Immature natural killer cell (primary cell): ENCODE data around the gene KRTAP5-1. TPM values are rescaled to one million over a fixed set of nuclear protein-coding genes. Genes with fewer than 3 reads are reported as not detected.
"Not testable (repeated sequence)": the region's sequence is repeated elsewhere in the genome, so short reads cannot be mapped to it uniquely, and the experiment has no call there.

Experiments used
- DNase-seq, 3 donors: peaks; one replicate each; pipeline ENCODE4 v3.0.0; 2022; ENCODE audit warnings: mixed read lengths in 1 of 3
- H3K27ac Mint-ChIP-seq, 6 donors: one replicate each; pipeline ENCODE4 v1.8.0; 2020; ENCODE audit warnings: mixed read lengths in 6 of 6, mild to moderate bottlenecking in 5 of 6, inconsistent platforms in 4 of 6, moderate library complexity in 3 of 6
- H3K27me3 Mint-ChIP-seq, 3 donors: one replicate each; pipeline ENCODE4 v1.8.0; 2020 to 2021; ENCODE audit warnings: low read depth in 3 of 3, mild to moderate bottlenecking in 3 of 3, mixed read lengths in 3 of 3, moderate library complexity in 3 of 3, inconsistent platforms in 1 of 3
- H3K36me3 Mint-ChIP-seq, 3 donors: one replicate each; pipeline ENCODE4 v1.8.0; 2020; ENCODE audit warnings: mixed read lengths in 3 of 3, inconsistent platforms in 2 of 3, mild to moderate bottlenecking in 2 of 3
- H3K4me1 Mint-ChIP-seq, 2 donors: one replicate each; pipeline ENCODE4 v1.8.0; 2020; ENCODE audit warnings: inconsistent platforms in 2 of 2, mild to moderate bottlenecking in 2 of 2, mixed read lengths in 2 of 2, moderate library complexity in 1 of 2
- H3K4me3 Mint-ChIP-seq, 5 donors: one replicate each; pipeline ENCODE4 v1.8.0; 2020; ENCODE audit warnings: mild to moderate bottlenecking in 5 of 5, mixed read lengths in 5 of 5, inconsistent platforms in 3 of 5, moderate library complexity in 3 of 5
- H3K9me3 Mint-ChIP-seq, 6 donors: one replicate each; pipeline ENCODE4 v1.8.0; 2020; ENCODE audit warnings: mild to moderate bottlenecking in 6 of 6, mixed read lengths in 6 of 6, inconsistent platforms in 4 of 6, moderate library complexity in 3 of 6
- polyA plus RNA-seq, 3 donors: library from polyadenylated mRNA; unstranded; fragments of 300-500 nt; fragmentation: Illumina TruSeq; gene quantifications; one replicate each; pipeline ENCODE4 v1.2.3, GENCODE V29; 2021

KRTAP5-1 gene, protein sequence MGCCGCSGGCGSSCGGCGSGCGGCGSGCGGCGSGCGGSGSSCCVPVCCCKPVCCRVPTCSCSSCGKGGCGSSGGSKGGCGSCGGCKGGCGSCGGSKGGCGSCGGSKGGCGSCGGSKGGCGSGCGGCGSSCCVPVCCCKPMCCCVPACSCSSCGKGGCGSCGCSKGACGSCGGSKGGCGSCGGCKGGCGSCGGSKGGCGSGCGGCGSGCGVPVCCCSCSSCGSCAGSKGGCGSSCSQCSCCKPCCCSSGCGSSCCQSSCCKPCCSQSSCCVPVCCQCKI
- polyA plus RNA-seq = not detected

DNA sequence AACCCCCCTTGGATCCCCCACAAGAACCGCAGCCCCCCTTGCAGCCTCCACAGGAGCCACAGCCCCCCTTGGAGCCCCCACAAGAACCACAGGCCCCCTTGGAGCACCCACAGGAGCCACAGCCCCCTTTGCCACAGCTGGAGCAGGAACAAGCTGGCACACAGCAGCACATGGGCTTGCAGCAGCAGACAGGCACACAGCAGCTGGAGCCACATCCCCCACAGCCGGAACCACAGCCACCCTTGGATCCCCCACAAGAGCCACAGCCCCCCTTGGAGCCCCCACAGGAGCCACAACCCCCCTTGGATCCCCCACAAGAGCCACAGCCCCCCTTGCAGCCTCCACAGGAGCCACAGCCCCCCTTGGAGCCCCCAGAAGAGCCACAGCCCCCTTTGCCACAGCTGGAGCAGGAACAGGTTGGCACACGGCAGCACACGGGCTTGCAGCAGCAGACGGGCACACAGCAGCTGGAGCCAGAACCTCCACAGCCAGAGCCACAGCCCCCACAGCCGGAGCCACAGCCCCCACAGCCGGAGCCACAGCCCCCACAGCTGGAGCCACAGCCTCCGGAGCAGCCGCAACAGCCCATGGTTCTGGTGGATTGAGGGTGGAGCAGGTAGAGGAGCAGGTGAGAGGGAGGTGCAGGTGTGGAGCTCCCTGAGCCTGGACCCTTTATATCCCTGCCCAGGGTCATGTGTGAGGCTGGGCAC lies at the start of gene KRTAP5-1:
TSS of gene KRTAP5-1 (minus strand) at position 623 of the 710 bp plus-strand sequence. CDS start at position 589, 34 bp downstream.
- not testable (repeated sequence) for DNase-seq, H3K9me3 Mint-ChIP-seq, H3K36me3 Mint-ChIP-seq, H3K27ac Mint-ChIP-seq, H3K27me3 Mint-ChIP-seq
- peak within 1 kb of the TSS in 1 of 5 donors; percentile 23 for H3K4me3 Mint-ChIP-seq
- peaks cover 31 to 34% of the 10 kb centered on the region in 2 donors for H3K4me1 Mint-ChIP-seq

DNA sequence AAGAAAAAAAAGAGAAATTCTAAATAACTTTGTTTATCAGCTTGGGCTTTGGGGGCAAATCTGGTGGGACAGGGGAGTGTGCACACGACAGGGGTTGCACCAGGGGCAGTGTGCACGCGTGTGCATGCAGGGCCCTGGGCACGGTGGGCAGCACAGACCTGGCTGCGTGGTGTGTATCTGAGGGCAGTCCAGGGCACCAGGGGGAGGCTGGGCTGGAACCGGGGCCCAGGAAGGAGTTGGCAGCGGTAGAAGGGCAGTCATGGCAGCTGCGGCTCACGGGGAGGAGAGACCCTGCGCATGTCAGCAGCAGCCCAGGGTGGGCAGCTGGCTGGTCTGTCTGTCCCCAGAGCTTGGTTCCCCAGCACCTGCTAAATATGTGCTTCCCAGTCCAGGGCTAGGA lies 48.8 kb upstream of the KRTAP5-1 start:
- H3K27me3 Mint-ChIP-seq = peaks cover 5 to 17% (median 10%) of the 10 kb centered on the region in 3 donors
- H3K4me3 Mint-ChIP-seq = no peak overlapping the region

DNA sequence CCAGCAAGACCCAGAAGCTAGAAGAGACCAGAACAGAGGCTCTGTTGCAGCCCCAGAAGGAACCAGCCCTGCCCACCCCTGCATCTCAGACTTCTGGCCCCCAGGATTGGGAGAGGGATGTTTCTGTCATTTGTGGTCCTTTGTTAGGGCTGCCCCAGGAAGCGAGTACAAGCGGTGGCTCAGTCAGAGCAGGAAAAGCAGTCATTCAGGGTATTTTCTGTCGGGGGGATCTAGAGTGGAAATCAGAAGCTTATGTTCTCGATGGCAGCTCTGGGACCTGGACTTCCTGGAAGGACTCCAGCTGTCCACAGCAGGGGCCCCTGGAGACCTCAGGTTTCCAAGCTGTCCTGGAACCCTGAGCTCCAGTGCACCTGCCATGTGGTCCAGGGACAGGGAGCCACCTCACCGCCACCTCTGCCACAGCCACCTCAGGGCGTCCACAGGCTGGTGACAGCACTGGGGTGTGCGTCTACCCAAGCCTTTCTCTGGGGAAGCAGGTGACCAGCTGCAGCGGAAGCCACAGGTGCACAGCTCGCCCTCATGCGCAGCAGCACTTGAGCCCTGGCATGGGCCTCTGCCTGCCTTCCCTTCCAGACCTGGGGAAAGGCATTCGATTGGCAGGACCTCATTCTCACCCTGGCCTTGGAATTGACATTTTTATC lies 47.1 kb upstream of the KRTAP5-1 start:
- H3K36me3 Mint-ChIP-seq = no peaks in the 10 kb centered on the region
- no peak overlapping the region for H3K4me3 Mint-ChIP-seq
- no peak overlapping the region for H3K27ac Mint-ChIP-seq
- no peak for DNase-seq
- peaks cover 5 to 18% (median 11%) of the 10 kb centered on the region in 3 donors for H3K27me3 Mint-ChIP-seq
- peaks cover 0 to 3% of the 10 kb centered on the region in 2 donors for H3K4me1 Mint-ChIP-seq
- no peaks in the 10 kb centered on the region for H3K9me3 Mint-ChIP-seq

More for the DNA sequence above, 48.8 kb upstream of the KRTAP5-1 start:
- Mint-ChIP-seq H3K4me1 (peaks cover 0 to 1% of the 10 kb centered on the region in 2 donors), H3K27ac (no peak overlapping the region), H3K9me3 (no peaks in the 10 kb centered on the region), H3K36me3 (no peaks in the 10 kb centered on the region)
- no peak for DNase-seq

DNA sequence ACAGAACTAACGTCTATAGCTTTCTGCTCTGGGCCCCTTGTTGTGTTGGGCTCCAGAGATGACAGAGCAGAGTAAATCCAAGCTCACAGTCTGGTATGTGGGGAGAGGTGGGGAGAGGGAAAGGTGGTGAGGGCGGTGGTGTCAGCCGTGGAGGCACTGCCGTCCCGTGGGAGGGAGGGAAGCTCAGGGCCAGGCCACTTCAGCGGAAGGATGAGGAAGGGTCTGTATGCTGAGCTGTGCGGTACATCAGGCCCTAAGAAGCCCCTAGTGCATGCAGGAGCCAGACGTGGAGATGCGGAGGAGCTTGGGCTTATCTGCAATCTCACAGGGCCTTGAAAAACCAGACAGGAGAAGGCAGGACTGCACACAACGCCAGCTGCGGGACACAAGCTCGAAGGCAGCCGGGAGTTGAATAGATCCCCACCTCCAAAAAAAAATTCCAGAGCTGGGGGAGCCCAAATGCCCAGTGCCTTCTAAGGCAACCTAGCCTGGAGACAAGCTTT lies 46.0 kb upstream of the KRTAP5-1 start:
- no peaks in the 10 kb centered on the region for H3K36me3 Mint-ChIP-seq
- peaks cover 5 to 13% (median 11%) of the 10 kb centered on the region in 3 donors for H3K27me3 Mint-ChIP-seq
- no peak for DNase-seq
- H3K27ac Mint-ChIP-seq = no peak overlapping the region
- no peaks in the 10 kb centered on the region for H3K9me3 Mint-ChIP-seq
- H3K4me1 Mint-ChIP-seq = peaks cover 0 to 3% of the 10 kb centered on the region in 2 donors
- H3K4me3 Mint-ChIP-seq = no peak overlapping the region

DNA sequence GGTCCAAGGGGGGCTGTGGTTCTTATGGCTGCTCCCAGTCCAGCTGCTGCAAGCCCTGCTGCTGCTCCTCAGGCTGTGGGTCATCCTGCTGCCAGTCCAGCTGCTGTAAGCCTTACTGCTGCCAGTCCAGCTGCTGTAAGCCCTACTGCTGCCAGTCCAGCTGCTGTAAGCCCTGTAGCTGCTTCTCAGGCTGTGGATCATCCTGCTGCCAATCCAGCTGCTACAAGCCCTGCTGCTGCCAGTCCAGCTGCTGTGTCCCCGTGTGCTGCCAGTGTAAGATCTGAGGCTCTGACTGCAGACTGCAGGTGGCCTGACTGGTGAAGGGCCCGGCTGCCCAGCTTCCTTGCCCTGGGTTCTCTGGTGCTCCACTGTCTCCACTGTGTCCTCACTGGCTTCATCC lies 45.2 kb upstream of the KRTAP5-1 start:
- Mint-ChIP-seq H3K36me3 (no peaks in the 10 kb centered on the region), H3K4me1 (peaks cover 0 to 3% of the 10 kb centered on the region in 2 donors), H3K27me3 (peaks cover 3 to 13% (median 11%) of the 10 kb centered on the region in 3 donors), H3K4me3 (no peak overlapping the region), H3K27ac (no peak overlapping the region), H3K9me3 (no peaks in the 10 kb centered on the region)
- no peak for DNase-seq

DNA sequence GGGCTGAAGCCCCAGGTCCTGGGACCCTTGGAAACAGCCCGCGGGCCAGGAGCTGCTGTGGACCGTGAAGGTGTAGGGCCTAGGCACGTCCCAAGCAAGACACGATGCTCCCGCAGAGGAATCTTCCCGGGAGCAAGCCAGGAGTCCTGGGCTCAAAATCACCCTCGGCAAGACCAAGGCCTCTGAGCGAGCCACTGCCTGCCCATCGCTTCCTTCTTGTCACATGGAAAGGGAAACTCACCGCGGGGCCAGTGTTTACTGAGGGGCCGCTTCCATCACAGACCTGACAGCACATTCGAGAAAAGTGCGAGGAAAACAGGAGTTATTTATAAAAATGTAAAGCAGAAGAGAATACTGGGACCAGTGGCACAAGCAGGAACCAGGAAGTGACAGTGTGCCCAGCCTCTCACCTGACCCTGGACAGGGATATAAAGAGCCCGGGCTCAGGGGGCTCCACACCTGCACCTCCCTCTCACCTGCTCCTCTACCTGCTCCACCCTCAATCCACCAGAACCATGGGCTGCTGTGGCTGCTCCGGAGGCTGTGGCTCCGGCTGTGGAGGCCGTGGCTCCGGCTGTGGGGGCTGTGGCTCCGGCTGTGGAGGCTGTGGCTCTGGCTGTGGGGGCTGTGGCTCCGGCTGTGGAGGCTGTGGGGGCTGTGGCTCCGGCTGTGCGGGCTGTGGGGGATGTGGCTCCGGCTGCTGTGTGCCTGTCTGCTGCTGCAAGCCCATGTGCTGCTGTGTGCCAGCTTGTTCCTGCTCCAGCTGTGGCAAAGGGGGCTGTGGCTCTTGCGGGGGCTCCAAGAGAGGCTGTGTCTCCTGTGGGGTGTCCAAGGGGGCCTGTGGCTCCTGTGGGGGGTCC lies 44.5 kb upstream of the KRTAP5-1 start, which contains the start of gene KRTAP5-5:
TSS of gene KRTAP5-5 (plus strand) at position 450 of the 860 bp plus-strand sequence. CDS start at position 516, 66 bp downstream.
- Mint-ChIP-seq H3K9me3 (no peaks in the 10 kb centered on the region), H3K4me1 (peaks cover 0 to 3% of the 10 kb centered on the region in 2 donors), H3K27me3 (peaks cover 3 to 15% (median 11%) of the 10 kb centered on the region in 3 donors), H3K4me3 (no peak within 1 kb of the TSS), H3K27ac (no peak within 1 kb of the TSS), H3K36me3 (no peaks in the 10 kb centered on the region)
- DNase-seq = no peak

DNA sequence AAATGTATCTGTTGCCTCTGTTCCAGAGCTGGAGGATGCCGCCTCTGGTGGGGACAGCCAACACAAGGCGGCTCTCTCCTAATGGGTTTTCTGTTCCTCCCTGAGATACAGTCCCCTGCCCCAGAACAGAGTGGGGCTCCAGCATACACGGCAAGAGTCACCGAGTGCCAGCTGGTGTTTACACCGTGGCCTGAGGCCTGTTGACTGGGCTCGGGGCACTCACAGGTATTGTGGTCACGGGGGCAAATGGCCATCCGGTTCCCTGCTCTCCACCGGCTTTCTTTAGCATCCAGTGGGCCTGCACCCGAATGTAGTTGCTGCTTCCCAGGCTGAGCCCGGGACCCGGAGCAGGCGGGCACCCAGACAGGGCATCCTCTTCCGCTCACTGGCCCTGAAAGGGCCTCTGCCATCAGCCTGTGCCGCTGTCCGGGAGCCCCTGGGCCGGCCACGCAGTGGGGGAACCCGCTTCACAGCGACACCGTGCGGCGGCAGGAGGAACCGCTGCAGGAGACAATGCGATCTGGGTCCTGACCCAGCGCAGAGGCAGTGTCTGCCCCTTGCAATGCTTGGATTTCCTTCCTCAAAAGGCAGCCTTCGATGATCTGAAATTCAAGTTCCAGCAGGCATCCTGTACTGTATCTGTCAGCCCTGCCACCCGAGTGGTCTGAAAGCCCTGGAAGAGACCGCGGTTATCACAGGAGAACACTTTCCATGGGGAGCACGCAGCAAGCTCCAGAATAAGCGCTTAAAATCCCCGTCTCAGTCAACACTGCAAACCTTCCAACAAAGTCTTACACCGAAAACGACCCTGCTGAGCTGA lies 43.6 kb upstream of the KRTAP5-1 start:
- peaks cover 0 to 3% of the 10 kb centered on the region in 2 donors for H3K4me1 Mint-ChIP-seq
- peak; percentile 43 to 51 (median 51) for DNase-seq
- H3K9me3 Mint-ChIP-seq = no peaks in the 10 kb centered on the region
- no peaks in the 10 kb centered on the region for H3K36me3 Mint-ChIP-seq
- H3K4me3 Mint-ChIP-seq = no peak overlapping the region
- peaks cover 3 to 16% (median 14%) of the 10 kb centered on the region in 3 donors for H3K27me3 Mint-ChIP-seq
- no peak overlapping the region for H3K27ac Mint-ChIP-seq

DNA sequence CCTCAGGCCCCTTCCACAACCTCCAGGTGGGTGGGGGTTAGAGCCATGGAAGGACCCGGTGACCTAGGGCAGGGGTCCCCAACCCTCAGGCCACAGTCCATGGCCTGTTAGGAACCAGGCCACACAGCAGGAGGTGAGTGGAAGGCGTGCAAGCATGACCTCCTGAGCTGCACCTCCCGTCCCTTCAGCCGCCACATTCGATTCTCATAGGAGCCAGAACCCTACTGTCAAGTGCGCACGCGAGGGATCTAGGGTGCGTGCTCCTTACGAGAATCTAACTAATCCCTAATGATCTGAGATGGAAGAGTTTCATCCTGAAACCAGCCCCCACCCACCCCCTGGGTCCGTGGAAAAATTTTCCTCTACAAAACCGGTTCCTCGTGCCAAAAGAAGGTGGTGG lies 40.5 kb upstream of the KRTAP5-1 start:
- H3K27ac Mint-ChIP-seq = no peak overlapping the region
- no peak for DNase-seq
- H3K27me3 Mint-ChIP-seq = peaks cover 0 to 15% (median 9%) of the 10 kb centered on the region in 3 donors
- H3K4me3 Mint-ChIP-seq = no peak overlapping the region
- no peaks in the 10 kb centered on the region for H3K9me3 Mint-ChIP-seq
- H3K36me3 Mint-ChIP-seq = no peaks in the 10 kb centered on the region
- peaks cover 0 to 3% of the 10 kb centered on the region in 2 donors for H3K4me1 Mint-ChIP-seq

DNA sequence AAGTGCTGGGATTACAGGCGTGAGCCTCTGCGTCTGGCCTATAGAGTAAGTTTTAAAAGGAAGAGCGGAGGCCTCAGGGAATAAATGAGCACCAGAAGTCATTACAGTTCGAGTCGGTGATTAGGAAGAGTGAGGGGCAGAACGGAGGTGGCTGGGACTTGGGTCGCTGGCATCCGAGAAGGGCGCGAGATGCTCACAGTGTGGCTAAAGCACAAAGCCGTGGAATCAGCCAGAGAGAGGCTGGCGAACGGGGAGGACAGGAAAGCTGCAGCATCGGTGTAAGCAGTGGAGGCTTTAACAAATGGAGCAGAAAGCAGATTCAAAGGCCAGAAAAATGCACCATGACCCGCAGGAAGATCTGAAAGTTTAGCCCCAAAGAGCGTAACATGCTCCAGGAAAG lies 39.5 kb upstream of the KRTAP5-1 start:
- Mint-ChIP-seq H3K27me3 (peaks cover 0 to 13% (median 7%) of the 10 kb centered on the region in 3 donors), H3K27ac (peak overlapping the region in 1 of 6 donors; percentile 20), H3K9me3 (no peaks in the 10 kb centered on the region), H3K4me1 (peaks cover under 1 to 3% of the 10 kb centered on the region in 2 donors), H3K36me3 (no peaks in the 10 kb centered on the region), H3K4me3 (no peak overlapping the region)
- no peak for DNase-seq

DNA sequence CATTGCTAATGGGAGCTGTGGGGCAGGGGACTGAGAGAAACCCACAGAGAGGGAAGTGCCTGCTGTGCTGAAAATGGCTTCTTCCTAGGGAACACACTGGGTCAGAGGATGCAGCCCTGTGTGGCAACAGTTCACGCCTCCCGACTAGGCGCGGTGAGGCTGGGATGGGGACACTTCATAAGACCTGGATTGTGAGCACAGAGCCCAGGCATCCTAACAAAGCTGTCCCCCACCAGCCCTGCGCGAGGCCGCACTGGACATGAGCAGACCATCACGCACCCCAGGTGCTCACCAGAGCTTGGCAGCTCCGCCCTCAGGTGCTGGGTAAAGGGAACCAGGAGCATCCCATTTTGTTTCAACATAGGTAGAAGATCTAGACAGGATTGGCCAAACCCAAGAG lies 38.6 kb upstream of the KRTAP5-1 start:
- DNase-seq = no peak
- Mint-ChIP-seq H3K36me3 (no peaks in the 10 kb centered on the region), H3K27ac (no peak overlapping the region), H3K4me3 (no peak overlapping the region), H3K9me3 (no peaks in the 10 kb centered on the region), H3K27me3 (peaks cover 0 to 13% (median 7%) of the 10 kb centered on the region in 3 donors), H3K4me1 (peaks cover 1 to 5% of the 10 kb centered on the region in 2 donors)

DNA sequence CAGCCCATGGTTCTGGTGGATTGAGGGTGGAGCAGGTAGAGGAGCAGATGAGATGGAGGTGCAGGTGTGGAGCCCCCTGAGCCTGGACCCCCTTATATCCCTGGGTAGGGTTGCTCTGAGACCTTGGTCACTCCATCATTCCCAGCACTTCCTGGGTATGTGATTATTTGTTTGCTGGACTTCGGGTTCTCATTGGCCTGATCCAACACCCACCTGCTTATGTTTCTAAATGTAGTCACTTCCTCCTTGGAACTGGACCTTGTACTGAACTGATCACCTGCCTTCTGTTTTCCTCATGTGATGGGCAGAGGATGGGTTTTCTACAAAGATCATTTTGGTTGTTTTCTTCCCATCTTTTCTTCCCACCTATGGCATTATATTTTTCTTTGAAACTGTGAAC lies 37.0 kb upstream of the KRTAP5-1 start, which contains the start of gene KRTAP5-4:
TSS of gene KRTAP5-4 (minus strand) at position 53 of the 400 bp plus-strand sequence. CDS start at position 8, 45 bp downstream.
- Mint-ChIP-seq H3K36me3 (no peaks in the 10 kb centered on the region), H3K4me1 (peaks cover 1 to 5% of the 10 kb centered on the region in 2 donors), H3K27me3 (peaks cover 0 to 10% (median 6%) of the 10 kb centered on the region in 3 donors), H3K4me3 (peak within 1 kb of the TSS in 1 of 5 donors; percentile 2), H3K9me3 (no peaks in the 10 kb centered on the region), H3K27ac (peak within 1 kb of the TSS in 1 of 6 donors; percentile 31)
- no peak for DNase-seq

DNA sequence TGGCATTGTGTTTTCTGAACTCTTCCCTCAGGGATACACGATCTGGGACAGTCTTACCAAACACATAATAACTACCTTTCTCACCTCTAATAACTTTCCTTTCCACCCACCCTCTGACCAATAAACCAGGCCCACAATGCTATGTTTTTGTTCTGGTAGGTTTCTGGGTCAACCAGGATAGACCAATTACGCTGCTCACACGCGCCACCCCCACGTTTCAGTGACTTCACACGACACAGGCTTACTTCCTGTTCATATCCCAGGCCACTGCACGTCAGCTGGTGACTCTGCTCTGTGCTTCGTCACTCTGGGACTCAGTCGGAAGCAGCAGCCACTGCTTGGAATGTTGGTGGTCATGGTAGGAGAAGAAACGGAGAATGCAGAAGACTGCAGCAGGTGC lies 34.4 kb upstream of the KRTAP5-1 start:
- Mint-ChIP-seq H3K9me3 (no peaks in the 10 kb centered on the region), H3K27me3 (peaks cover 4 to 13% (median 6%) of the 10 kb centered on the region in 3 donors), H3K4me3 (peak overlapping the region in 1 of 5 donors; percentile 41), H3K36me3 (no peaks in the 10 kb centered on the region), H3K4me1 (peaks cover 1 to 5% of the 10 kb centered on the region in 2 donors), H3K27ac (no peak overlapping the region)
- peak in 1 of 3 donors; percentile 11 for DNase-seq
